HG03442 (cell line): ENCODE data around the gene BCL11B.
"Not testable (repeated sequence)": the region's sequence is repeated elsewhere in the genome, so short reads cannot be mapped to it uniquely, and the experiment has no call there.

Experiments used
- ATAC-seq: cut with Tn5 transposase; IDR thresholded peaks from one replicate; pipeline ENCODE4 v1.9.1; 2021; ENCODE audit warnings: mild to moderate bottlenecking, moderate library complexity; ENCODE audit not compliant: unreplicated experiment

The BCL11B gene

DNA sequence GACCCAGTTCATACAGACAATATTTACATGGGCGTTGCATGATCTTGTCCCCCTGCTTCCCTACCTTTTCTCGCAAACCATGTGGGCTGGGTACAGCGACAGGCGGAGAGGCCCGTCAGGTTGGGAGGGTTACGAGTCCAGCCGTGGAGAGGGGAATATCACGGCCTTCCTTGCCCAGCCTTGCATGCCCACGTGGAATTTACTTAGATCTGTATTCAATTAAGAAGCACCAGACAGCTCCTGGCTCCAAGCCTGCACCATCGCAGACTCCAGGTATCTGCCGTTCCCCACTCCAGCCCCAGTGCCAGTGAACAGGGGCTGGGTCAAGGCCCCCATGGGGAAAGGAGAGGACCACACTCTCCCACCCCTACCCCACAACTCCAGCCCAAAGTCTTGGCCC is 29.8 kb downstream of the BCL11B start:
- no peak for ATAC-seq

DNA sequence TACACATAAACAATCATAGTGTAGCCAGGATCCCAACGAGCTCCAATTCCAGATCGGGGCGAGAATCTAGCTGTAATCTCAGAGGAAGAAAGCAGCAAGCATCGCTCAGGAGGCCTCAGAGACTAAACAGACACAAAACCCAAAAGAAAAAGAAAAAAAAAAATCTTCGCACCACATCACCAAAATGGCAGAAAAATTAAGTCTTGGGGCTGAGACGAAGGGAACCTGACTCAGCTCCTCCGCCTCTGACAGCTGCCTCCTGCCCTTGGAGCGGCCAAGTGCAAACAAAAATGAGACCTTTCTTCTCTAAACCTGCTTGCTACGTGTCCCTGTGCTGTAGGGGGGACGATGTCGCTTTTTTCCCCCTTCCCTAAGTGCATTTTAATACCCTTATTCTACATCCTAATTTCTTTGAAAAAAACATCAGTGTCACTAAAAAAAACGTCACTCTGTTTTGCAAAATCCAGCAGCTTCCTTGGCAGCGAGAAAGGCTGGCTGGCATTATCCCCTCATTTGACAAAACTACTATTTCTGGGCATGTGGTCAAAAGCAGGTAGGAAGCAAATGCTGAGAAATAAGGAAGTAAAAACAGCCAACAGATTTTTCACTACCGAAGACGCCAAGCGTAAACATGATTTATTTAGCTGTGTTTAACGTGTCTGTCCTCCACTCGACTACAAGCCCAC is 30.5 kb downstream of the BCL11B start:
- ATAC-seq, result no peak

DNA sequence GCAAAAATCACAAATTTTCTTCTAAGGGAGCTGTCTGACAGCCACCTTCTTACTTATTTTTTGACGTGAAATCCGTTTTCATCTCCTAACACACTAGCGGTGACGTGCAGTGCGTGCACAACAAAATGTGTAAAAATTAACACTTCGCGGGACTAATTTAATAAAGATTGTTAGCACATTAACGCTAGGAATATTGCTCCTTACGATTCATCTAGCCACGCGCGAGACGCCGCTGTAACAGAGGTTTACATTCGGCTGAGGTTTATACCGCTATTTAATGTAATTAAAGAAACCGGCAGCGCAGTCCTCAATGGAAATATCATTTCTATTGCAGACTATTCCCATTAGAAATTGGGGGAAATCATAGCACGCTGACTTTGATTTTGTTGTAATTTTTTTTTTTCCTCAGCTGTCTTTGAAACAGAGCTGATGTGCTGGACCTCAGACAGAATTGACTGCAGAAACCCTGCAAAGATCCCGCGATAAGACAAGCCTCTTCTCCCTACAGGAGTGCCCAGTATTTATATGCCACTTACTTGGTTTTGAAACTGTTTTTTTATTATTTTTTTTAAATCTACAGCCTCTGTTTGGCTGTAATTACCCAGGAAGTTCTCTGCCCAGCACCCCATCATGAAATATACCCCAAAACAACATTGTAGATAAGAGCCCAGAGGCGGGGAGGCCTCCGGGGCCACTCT is 31.2 kb downstream of the BCL11B start:
- no peak for ATAC-seq

DNA sequence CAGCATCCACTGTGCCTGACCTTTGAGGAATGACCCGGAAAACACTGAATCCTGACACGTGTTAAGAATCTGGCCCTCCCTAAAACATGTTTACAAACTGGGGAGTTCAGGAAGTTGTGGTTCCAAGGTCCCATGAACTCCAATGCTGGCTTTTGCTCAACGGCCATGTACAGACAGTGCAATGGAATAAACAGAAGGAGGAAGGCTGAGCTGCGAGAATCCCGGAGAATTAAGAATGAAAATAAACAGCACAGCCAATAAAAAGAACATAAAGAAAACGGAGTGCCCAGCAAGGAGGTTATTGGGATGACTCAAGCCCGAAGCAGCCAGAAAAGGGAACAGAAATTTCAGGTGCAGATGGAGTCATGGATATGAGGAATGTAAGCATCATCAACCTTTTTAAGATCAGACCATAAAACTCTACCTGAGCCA is 32.3 kb downstream of the BCL11B start:
- no peak for ATAC-seq

DNA sequence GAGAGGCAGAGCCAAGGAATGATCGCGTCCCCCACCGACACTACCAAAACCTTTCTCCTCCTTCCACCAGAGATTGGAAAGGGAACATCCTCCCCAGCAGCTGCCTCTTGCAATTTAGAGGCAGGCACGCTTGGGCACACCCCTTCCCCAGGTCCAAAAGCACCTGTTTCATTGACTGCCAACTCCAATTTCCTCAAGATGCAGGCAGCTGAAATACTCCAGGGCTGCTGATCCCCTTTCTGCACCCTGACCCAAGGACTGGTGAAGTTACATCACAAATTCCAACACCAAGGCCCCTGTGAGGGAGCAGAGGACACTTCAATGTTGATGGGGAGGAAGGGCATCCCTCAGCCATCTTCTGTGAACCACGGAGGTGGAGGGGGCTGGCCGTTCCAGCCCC is 33.8 kb downstream of the BCL11B start:
- ATAC-seq, result no peak

DNA sequence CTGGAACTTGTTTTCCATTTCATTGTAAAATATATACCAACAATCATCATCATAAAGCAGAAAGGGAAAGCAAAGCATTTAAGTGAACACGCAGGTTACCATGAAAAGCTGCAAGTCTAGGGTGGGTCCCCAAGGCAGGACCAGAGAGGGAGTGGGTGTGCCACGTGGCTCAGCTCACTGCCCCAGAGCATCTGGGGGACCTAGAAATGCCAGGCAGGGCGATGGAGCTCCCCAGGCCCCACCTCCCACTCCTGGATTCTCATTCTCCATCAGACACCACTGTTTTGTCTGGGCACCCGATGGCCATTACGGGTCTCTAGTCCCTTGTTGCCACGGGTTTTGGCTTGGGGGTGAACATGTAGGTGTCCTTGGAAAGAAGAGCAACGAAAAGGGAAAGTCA is 34.7 kb downstream of the BCL11B start:
- no peak for ATAC-seq

DNA sequence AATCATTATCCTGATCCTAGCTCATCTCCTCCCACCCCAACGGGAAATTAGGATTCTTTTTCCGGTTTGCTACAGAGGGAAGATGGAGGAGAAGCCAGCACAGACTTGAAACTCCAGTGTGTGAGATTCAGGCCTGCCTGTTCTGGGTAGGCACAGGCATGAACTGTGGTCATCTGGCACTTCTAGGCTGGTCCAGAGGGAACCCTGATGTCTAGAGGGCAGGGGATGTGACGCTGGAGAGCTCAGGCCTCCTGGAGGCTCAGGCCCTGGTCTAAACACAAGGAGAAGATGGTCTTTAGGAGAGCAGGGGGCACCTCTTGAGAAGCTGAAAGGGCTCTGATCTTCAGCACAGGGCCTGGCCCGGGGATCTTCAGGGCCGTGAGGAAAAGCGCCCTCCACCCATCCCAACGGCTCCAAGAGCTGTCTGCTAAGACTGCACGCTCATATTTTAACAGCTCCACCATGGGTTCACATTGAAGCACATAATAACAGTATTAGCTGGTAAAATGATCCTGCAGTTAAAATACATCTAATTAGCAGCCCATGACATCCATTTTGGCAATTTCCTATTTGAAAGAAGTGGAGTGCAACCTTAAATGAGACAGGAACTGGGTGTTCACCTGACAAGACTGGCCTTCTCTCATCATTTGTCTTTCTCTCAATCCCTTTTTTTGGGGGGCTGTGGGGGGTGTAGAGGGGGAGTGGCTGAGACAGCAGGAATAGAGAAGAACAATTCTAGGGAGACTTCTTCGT is 35.4 kb downstream of the BCL11B start:
- ATAC-seq, result no peak

DNA sequence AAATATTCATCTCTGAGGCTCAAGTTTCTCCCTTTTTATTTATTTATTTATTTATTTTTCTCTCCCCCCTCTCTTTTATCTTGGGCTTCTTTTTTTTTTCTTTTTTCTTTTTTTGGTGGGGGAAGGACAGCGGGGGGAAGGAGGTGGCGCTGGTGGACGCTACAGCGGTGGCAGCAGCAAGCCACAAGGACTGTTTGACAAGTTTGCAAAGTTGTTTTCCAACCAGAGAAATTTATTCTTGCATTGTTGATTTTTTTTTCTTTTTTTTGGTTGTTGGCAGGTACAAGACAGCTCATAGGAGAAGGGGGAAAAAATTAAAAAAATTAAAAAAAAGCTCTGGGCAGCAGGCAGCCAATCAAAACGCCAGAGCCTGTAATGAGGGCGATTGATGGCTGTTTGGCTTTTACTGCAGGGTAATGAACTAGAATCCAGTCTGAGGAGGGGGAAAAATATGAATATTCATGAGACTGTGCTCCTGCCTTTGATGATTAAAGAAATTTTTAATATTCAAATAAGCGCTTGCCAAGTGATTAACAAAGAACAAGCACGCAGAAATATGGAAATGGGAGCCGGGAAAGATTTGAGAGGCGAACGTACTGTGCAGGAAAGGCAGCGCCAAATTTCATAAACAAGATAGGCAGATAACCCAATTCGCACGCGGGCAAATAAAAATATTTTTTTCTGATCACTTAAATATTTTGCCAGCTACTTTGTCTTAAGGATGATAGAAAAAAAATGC is 36.2 kb downstream of the BCL11B start:
- ATAC-seq, result no peak

DNA sequence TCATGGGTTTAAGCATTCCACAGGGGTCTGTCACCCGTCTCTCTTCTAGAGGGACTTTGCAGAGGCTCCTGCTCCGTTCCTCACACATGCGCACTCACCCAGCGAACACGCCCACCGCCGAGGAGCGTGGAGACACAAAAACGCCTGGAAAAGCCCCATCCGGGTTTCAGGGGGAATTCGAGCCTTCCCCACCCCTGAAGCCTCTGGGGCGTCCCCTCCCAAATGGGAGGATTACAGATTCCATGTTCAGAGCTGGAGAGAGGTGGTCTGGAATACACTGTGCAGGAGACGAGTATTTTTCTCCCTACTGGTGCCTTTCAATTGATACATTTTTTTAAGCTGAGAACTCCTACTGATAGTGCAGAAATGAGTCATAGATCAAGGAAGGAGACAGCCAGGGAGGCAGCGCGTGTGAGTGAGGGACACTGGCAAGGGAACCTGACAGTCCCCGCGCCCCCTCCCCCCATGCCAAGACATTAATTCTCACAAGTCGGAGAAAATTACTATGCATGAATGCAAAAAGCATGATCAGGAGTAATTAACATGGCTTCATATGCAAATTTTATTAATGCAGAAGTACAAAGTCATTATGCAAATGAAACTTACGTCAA is 36.9 kb downstream of the BCL11B start:
- ATAC-seq, result no peak

DNA sequence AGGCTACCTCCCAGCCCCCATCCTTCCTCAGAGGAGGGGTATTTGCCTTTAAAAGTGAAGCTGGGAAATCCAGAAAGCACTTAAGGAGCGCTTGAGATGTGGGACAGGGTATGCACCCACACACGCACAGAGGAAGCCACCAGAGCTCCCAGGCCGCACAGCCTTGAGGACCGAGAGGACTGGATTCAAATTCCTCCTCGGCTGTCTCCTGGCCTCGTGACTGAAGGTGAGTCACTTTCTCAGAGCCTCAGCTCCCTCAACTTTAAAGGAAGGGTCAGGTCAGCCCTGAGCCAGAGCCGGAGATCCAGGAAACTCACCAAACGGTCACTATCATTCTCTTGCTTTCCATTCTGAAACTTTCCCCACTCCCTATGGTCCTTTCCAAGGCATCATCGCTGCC is 37.6 kb downstream of the BCL11B start:
- no peak for ATAC-seq

DNA sequence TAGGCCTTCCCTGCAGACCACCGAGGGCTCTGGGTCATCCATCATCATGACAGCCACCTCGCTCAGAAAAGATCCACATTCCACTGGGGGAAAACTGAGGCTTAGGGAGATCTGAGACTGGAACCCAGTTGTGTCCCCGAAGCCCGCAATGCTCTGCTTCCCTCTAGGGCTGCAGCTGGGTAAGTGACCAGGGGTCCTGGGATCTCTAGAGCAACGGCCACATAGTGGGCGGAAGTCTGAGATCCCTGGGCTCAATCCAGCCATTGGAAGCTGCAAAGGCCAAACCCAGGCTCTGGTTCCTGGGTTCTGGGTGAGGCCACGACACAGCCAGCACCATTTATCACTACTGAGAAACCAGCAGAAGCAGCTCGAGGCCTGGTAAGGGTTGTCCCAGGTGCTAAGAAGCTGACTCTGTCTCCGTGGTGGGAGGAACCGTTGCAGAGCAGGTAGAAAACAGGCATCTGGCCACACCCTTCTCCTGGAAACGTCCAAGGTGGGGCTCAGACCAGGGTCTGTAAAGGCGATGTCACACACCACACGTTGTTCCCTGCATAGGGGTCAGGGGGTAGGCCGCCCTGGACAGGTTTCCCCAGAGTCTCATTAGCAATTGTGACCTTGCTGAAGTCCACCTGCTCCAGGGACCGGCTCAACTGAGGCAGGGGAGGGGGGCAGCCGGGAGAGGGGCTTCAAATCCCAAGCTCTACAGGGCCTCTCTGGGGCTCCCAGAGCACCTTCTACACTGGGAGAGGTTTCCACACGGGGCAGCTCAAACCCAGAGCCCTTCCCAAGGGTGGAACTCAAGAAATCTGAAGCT is 38.6 kb downstream of the BCL11B start:
- ATAC-seq, result no peak

DNA sequence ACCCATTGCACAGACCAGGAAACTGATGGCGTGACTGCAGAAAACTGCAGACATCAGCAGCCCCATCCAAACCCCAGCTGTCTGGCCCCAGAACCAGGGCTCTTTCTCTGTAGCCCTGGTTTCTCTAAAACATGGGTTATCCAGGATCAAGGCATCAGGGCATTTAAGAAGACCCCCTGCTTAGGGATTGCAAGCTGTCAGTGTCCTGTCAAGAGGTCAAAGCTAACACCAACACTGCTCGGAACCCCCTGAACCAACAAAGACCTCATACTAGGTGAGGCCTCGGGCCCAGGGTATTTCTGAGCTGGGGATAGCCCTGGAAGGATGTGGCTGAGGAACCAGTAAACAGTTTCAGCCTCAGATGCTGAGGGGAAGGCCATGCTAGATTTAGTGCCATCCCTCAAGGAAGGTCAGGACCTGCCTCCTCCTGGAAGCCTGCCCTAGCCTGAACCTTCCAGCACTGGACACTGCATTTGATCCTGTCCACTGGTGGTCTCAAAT is 39.2 kb downstream of the BCL11B start:
- no peak for ATAC-seq

DNA sequence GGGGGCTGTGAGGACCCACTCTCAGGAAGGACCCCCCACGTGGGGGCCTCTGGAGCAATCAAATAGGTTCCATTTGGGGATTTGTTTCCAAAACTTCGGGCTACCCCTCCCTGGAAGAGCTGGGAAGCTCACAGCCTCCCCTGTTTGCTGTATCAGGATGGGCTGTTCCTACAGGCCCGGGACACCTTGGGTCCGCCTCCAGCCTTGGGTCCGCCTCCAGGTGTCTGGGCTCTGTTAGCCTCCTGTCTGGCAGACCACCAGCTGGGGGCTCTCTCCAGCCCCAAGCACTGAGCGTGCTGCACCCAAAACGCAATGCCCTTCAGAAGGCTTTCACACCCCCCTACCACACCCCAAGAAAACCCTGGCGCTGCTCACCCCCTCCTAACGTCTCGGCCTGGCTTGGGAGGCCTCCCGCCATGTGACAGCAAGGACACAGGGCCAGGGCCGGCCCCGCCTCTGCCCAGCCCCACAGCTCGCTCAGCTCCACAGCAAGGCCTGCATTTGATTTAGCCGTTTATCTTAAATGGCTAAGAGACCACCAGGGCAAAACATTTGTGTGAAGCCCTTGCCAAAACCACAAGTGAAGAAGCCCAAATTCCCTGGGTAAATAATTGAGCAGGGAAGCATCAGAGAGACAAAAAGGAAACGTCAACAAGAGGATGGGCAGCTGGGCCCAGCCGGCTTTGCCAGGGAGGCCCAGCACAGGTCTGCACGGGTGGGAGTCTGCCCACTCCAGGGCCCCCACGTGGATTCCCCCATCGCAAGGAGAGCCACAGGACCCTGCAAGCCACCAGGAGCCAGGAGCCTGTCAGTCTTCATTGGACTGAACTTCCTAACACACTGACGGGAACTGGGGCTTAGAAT is 39.9 kb downstream of the BCL11B start:
- no peak for ATAC-seq

DNA sequence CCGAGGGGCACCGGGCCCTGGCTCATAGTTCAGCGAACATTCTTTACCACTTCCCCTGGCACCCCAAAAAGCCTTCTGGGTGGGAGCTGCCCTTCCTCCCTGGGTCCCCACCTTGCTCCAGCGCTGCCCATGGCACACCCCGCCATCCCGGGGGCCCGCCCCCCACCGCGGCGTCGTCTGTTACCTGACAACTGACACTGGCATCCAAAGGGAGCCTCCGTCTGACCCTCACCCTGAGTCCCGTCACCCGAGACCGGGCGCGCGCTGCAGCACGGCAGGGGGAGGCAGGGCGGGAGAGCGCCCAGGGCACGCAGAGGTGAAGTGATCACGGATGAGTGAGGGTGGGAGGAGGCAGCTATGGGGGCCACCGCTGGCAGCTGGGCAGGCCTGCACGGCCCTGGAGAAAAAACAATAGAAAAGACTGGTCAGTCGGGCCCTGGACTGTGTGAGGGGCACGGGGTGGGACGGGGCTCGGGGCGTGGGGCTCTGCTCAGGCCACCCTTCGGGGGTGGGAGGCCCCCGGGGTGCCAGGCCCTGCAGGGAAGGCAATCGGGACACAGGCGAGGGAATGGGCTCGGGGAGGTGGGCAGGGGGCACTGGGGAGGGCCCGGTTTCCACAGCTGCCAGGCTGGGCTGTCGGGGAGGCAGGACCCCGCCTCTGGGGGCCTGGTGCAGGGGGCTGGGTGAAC is 40.7 kb downstream of the BCL11B start:
- no peak for ATAC-seq

DNA sequence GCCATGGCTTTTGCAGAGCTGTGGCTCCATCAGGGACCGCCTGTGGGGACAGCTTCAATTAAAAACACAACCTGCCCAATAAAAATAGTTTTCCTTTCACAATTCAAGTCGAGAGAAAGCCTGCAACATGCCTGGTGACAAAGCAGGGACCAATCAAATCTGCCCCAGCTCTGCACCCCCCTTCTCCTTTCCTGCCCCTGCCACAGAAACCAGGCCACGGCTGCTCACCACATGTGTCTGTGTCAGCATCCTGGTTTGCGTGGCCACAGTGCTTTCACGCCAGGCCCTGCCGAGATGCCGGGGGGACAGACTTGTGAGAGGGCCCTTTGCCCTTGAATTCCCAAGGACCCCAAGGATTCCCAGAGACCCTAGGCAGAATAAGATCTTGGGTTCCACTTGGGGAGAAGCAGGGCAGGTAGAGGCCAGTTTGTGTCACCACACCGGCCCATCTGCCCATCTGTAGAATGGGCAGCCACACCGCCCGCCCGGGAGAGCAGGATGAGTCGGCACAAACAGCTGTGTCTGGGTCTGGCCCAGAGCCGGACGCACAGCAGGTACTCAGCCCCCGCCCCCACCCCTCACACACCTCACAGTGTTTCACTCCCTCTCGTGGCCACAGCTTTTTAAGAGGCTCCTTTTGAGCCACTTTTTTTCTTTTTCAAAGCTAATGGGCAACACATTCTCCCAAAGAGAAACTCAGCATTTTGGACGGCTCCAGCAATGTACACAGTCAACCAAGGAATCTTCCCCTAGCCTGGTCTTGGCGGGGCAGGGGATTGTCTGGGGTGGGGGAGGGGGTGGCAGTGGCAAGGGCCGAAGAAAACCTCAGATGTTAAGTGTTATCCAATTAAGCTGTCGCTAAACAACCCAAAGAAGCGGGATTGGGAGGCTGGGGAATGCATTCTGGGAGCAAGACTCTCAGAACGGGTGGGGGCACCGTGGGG is 41.5 kb downstream of the BCL11B start:
- no peak for ATAC-seq

DNA sequence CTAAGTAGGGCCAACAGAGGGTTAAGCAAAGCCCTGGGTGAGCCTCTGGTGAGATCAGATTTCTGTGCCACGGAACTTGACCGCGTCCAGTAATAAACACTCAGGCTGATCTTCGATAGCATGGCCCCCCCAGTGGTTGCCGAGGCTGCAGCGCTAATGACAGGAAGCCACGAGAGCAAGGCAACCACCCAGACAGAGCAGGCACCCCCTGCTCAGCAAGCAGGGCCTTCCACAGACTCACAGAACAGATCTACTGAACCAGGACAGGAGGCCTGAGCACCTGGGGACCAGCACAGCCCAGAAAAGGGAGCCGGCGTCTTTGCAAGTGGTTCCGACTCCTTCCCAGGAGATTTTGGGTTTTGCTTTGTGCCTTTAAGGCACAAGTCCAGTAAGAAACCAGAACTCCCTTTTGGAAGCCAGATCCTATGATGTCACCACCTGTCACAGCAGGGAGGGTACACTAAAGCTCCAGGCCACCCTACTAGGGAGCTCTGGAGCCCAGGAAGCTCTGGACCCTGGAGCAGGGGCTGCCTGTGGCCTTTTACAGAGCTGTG is 42.3 kb downstream of the BCL11B start:
- ATAC-seq, result no peak

DNA sequence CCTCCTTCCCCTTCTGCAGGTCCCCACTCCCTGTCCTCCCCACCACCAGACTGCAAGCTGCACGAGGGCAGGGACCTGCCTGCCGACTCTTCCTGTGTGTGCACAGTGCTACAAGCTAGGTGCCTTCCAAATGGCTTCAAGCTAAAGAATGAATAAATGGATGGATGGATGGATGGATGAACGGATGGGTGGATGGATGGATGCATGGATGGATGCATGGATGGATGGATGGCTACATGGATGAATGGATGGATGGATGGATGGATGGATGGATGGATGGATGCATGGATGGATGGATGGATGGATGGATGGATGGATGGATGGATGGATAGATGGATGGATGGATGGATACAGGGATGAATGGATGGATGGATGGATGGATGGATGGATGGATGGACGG is 43.2 kb downstream of the BCL11B start:
- ATAC-seq, result not testable (repeated sequence)
